Mesothelial cell of epicardium (in vitro differentiated cells): ENCODE measurements around the gene PMM2. TPM values are rescaled to one million over a fixed set of nuclear protein-coding genes. Genes with fewer than 3 reads are reported as not detected.

Experiments
- DNase-seq, 2 experiments: peaks; one replicate each; pipeline ENCODE4 v3.0.0; 2021; ENCODE audit warnings: low spot score in 2 of 2; ENCODE audit not compliant: unreplicated experiment in 2 of 2
- H3K27ac Mint-ChIP-seq: 2 replicates; pipeline ENCODE4 v1.8.0; 2021; ENCODE audit warnings: mixed read lengths
- H3K27me3 Mint-ChIP-seq: 2 replicates; pipeline ENCODE4 v1.8.0; 2021; ENCODE audit warnings: low read depth, mixed read lengths
- H3K36me3 Mint-ChIP-seq: 2 replicates; pipeline ENCODE4 v1.8.0; 2021; ENCODE audit warnings: mixed read lengths
- H3K4me1 Mint-ChIP-seq: 2 replicates; pipeline ENCODE4 v1.8.0; 2021; ENCODE audit warnings: mixed read lengths
- H3K4me3 Mint-ChIP-seq: 2 replicates; pipeline ENCODE4 v1.8.0; 2021; ENCODE audit warnings: mild to moderate bottlenecking, moderate library complexity, mixed read lengths
- H3K9me3 Mint-ChIP-seq: 2 replicates; pipeline ENCODE4 v1.8.0; 2021; ENCODE audit warnings: mixed read lengths
- total RNA-seq: library from RNA; stranded (reverse); gene quantifications from 3 replicates; pipeline ENCODE4 v1.2.1, GENCODE V29; 2021
- TF ChIP-seq, protein P1 (sequence below): fragments of 200-600 bp; sonication (generic); IDR thresholded peaks from one replicate; pipeline ENCODE4 v1.5.0; 2021; ENCODE audit warnings: antibody characterized with exemption; ENCODE audit not compliant: unreplicated experiment

PMM2 gene
- total RNA-seq, 1 donor from 2014 or later, result 41.7 TPM

DNA sequence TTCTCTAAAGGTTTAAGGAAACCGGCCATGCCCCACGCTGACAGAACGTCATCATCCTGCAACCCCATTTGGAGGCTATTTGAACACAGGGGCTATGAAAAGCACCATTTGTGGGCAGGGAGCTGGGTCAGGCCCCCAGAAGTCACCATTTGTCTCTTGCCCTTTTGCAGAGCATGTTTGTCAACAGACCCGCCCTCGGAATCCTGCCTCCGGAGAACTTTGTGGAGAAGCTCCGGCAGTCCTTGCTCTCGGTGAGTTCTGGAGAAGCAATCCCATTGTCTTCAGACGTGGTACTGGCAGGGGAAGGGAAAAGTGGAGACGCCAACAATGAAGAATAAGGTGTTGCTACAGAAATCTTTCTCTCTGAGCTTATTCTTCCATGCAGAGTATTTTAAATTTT is 33.7 kb upstream of the PMM2 start:
- Mint-ChIP-seq H3K4me3 (no peak overlapping the region), H3K9me3 (no peaks in the 10 kb centered on the region), H3K27me3 (no peaks in the 10 kb centered on the region), H3K27ac (no peak overlapping the region), H3K4me1 (no peaks in the 10 kb centered on the region), H3K36me3 (peaks cover 22% of the 10 kb centered on the region)
- DNase-seq, result no peak
- TF ChIP-seq, protein P1, sequence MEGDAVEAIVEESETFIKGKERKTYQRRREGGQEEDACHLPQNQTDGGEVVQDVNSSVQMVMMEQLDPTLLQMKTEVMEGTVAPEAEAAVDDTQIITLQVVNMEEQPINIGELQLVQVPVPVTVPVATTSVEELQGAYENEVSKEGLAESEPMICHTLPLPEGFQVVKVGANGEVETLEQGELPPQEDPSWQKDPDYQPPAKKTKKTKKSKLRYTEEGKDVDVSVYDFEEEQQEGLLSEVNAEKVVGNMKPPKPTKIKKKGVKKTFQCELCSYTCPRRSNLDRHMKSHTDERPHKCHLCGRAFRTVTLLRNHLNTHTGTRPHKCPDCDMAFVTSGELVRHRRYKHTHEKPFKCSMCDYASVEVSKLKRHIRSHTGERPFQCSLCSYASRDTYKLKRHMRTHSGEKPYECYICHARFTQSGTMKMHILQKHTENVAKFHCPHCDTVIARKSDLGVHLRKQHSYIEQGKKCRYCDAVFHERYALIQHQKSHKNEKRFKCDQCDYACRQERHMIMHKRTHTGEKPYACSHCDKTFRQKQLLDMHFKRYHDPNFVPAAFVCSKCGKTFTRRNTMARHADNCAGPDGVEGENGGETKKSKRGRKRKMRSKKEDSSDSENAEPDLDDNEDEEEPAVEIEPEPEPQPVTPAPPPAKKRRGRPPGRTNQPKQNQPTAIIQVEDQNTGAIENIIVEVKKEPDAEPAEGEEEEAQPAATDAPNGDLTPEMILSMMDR, result no peak

DNA sequence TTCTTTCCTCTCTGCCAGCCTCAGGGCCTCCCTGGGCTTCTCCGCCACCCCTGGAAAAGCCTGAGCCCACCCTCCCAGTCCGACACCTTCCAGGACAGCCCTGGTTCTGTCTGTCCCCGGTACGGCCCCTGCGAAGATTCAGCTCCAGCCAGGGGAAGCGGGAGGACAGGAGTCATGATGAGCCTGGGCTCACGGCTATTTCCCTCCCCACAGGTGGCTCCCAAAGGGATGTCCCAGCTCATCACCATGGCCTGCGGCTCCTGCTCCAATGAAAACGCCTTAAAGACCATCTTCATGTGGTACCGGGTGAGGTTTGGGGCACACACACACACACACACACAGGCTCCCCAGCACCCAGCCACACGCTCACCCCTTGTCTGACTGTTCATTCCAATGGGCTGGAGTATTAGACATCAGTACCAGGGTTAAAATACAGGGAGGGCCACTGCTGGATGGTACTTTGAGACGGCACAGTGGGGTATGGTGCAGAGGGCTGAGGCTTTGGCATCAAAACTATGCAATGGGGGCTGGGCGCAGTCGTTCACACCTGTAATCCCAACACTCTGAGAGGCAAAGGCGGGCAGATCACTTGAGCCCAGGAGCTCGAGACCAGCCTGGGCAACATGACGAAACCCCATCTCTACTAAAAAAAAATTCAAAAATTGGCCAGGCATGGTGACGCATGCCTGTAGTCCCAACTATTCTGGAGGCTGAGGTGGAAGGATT is 33.0 kb upstream of the PMM2 start:
- Mint-ChIP-seq H3K27ac (no peak overlapping the region), H3K4me3 (no peak overlapping the region), H3K27me3 (no peaks in the 10 kb centered on the region), H3K36me3 (peaks cover 25% of the 10 kb centered on the region), H3K9me3 (no peaks in the 10 kb centered on the region), H3K4me1 (no peaks in the 10 kb centered on the region)
- no peak for DNase-seq
- TF ChIP-seq, protein P1, result no peak

DNA sequence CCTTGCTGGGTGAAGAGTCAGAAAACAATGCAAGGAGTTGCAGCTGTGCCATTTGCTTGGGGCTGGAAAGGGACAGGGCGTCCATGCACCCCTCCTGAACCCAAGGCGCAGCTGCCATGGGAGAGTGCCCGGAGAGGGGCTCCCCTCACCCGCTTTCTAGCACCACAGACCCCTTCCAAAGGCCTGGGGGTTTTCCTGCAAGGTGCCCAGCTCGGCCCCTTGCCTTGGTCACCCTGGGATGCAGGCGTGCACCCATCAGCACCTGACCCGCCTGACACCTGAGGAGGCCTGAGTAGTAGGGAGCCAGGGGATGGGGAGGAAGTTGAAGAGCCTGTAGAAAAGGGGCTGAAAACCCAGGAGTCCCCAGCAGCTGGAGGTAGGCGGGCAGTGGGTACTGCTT is 30.5 kb upstream of the PMM2 start:
- no peak overlapping the region for H3K4me3 Mint-ChIP-seq
- H3K9me3 Mint-ChIP-seq, result no peaks in the 10 kb centered on the region
- no peaks in the 10 kb centered on the region for H3K4me1 Mint-ChIP-seq
- H3K27ac Mint-ChIP-seq, result no peak overlapping the region
- no peaks in the 10 kb centered on the region for H3K27me3 Mint-ChIP-seq
- DNase-seq, result no peak
- peaks cover 16% of the 10 kb centered on the region for H3K36me3 Mint-ChIP-seq
- TF ChIP-seq, protein P1, result no peak

DNA sequence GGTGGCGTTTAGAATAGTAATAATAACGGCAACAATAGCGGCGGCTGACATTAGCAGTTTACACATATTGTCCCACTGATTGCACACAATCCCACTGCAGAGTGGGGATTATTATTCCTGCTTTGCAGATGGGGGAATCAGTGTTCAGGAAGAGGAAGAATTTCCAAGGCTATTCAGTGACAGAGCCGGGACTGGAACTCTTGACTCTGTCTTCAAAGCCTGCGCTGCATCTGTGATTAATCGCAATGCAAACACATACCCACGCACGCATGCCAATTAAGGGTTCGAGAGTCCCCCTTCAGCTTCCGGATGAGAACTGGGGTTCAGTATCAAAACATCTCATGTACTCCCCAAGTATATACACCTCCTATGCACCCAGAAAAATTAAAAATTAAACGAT is 29.4 kb upstream of the PMM2 start:
- no peak for DNase-seq
- Mint-ChIP-seq H3K36me3 (peaks cover 22% of the 10 kb centered on the region), H3K4me1 (no peaks in the 10 kb centered on the region), H3K4me3 (no peak overlapping the region), H3K27ac (no peak overlapping the region), H3K9me3 (no peaks in the 10 kb centered on the region), H3K27me3 (no peaks in the 10 kb centered on the region)
- TF ChIP-seq, protein P1, result no peak

DNA sequence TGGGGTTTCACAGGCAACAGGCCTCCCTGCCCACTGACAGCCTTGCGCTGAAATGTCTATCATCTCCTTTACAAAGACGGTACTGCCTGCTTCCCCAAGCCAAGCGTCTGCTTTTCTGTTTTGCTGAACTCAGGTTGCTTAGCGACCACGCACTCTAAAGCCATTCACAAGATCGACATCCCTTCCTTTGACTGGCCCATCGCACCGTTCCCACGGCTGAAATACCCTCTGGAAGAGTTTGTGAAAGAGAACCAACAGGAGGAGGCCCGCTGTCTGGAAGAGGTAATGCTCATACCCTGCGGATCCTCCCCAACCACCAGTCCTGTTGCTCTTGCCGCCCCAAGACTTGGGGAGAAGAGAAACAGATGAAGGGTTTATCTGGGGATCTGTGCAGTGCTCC is 28.9 kb upstream of the PMM2 start:
- Mint-ChIP-seq H3K36me3 (peaks cover 26% of the 10 kb centered on the region), H3K27ac (no peak overlapping the region), H3K27me3 (no peaks in the 10 kb centered on the region), H3K9me3 (no peaks in the 10 kb centered on the region), H3K4me1 (no peaks in the 10 kb centered on the region), H3K4me3 (no peak overlapping the region)
- TF ChIP-seq, protein P1, result no peak
- no peak for DNase-seq
